K562 (cell line): ENCODE measurements around the gene TMOD3. TPM values are rescaled to one million over a fixed set of nuclear protein-coding genes. Genes with fewer than 3 reads are reported as not detected.

Experiments
- ATAC-seq: fragments of 200-7000 bp; cut with Tn5 transposase; 3 replicates; pipeline ENCODE4 v1.9.1; 2020; ENCODE audit warnings: moderate library complexity
- BruUV-seq: library from RNA; stranded (reverse); fragments of 400-500 nt; replicated peaks from 2 replicates; lab custom pipeline; 2021; lab: Mats Ljungman, UMichigan
- CTCF ChIA-PET: fragments of 300-600 bp; formaldehyde crosslinking; extraction: SDS; loops from one replicate; lab custom pipeline; 2021; ENCODE audit warnings: low intra/inter-chr PET ratio; lab: Yijun Ruan, JAX
- POLR2A ChIA-PET: fragments of 300-600, 350-650 bp; sonication (Branson Sonifier 250); formaldehyde crosslinking; extraction: SDS; loops from one replicate; lab custom pipeline; 2021; ENCODE audit warnings: antibody characterized with exemption, inconsistent platforms; lab: Yijun Ruan, JAX
- DNase-seq, 4 experiments: peaks; one replicate each; pipeline versions ENCODE4 v3.0.0 to v3.0.0-alpha.2; 2011 to 2018; ENCODE audit warnings: low spot score in 3 of 4, mixed read lengths in 3 of 4; ENCODE audit errors: extremely low read depth in 1 of 4
- FAIRE-seq: peaks from 2 replicates; lab custom pipeline; 2011; peaks lifted over from hg19 to GRCh38; lab: Jason Lieb, UNC
- H2AFZ ChIP-seq: 2 replicates; pipeline ENCODE4 v1.6.0; 2011; ENCODE audit warnings: low read depth, low read length, control low read depth, inconsistent platforms
- H3K27ac ChIP-seq: fragments of 200-600 bp; 3 replicates; pipeline ENCODE4 v1.8.0; 2011; ENCODE audit warnings: low read depth, mild to moderate bottlenecking, control low read depth, inconsistent platforms, low read length, moderate library complexity, mixed read lengths; ENCODE audit errors: extremely low read depth
- H3K27me3 ChIP-seq, 2 experiments: fragments of 300-600 bp in 1 of 2; 2 replicates in 1 of 2; 3 replicates in 1 of 2; pipeline versions ENCODE4 v1.6.0 to v1.8.0; 2011; ENCODE audit warnings: inconsistent platforms in 2 of 2, low read length in 2 of 2, mild to moderate bottlenecking in 1 of 2, mixed read lengths in 1 of 2, moderate library complexity in 1 of 2; ENCODE audit not compliant: control insufficient read depth in 2 of 2, insufficient read depth in 2 of 2
- H3K36me3 ChIP-seq: fragments of 300-600 bp; 3 replicates; pipeline ENCODE4 v1.8.0; 2011; ENCODE audit warnings: mild to moderate bottlenecking, low read length, inconsistent platforms; ENCODE audit not compliant: control insufficient read depth, insufficient read depth
- H3K4me1 ChIP-seq, 2 experiments: fragments of 200-600 bp in 1 of 2; replicated peaks in 1 of 2; 2 replicates in 1 of 2; 3 replicates in 1 of 2; pipeline versions ENCODE4 v1.5.1 to v1.8.0; 2011; ENCODE audit warnings: inconsistent platforms in 2 of 2, low read length in 2 of 2, mild to moderate bottlenecking in 1 of 2, mixed read lengths in 1 of 2, moderate library complexity in 1 of 2; ENCODE audit not compliant: control insufficient read depth in 2 of 2, insufficient read depth in 2 of 2
- H3K4me2 ChIP-seq: 2 replicates; pipeline ENCODE4 v1.6.1; 2011; ENCODE audit warnings: low read length, control low read depth, inconsistent platforms, mixed read lengths; ENCODE audit not compliant: insufficient read depth
- H3K4me3 ChIP-seq: fragments of 200-600 bp; sonication (generic), shearing (Covaris generic); 2 replicates; pipeline ENCODE4 v1.5.1; 2016; ENCODE audit warnings: control low read depth, inconsistent platforms
- H3K79me2 ChIP-seq: fragments of 200-600 bp; 3 replicates; pipeline ENCODE4 v1.8.0; 2011; ENCODE audit warnings: low read length, inconsistent platforms; ENCODE audit not compliant: control insufficient read depth, insufficient read depth
- H3K9ac ChIP-seq, 2 experiments: 2 replicates each; pipeline versions ENCODE4 v1.6.0 to v1.6.1; 2011; ENCODE audit warnings: low read depth in 2 of 2, low read length in 2 of 2, control low read depth in 1 of 2, inconsistent platforms in 1 of 2, mild to moderate bottlenecking in 1 of 2, mixed read lengths in 1 of 2; ENCODE audit not compliant: insufficient read depth in 1 of 2
- H3K9me1 ChIP-seq: one replicate; pipeline ENCODE4 v1.6.0; 2011; ENCODE audit warnings: inconsistent platforms, mild to moderate bottlenecking, low read length, moderate library complexity; ENCODE audit not compliant: control insufficient read depth, insufficient read depth
- H3K9me3 ChIP-seq: replicated peaks from 2 replicates; pipeline ENCODE4 v1.5.1; 2011; ENCODE audit warnings: low read depth, low read length, inconsistent platforms; ENCODE audit not compliant: control insufficient read depth, insufficient read depth
- H4K20me1 ChIP-seq: replicated peaks from 2 replicates; pipeline ENCODE4 v1.6.1; 2011; ENCODE audit warnings: low read length, inconsistent platforms, mixed read lengths; ENCODE audit not compliant: control insufficient read depth, insufficient read depth
- CHD1 ChIP-seq: fragments of 200-600 bp; sonication (generic); IDR thresholded peaks from one replicate; pipeline ENCODE4 v1.6.1; 2012; ENCODE audit warnings: mild to moderate bottlenecking, moderate library complexity, low read length, inconsistent platforms
- ETV6 ChIP-seq, 3 experiments: fragments of 150-350 bp in 1 of 3; sonication (generic) in 1 of 3; formaldehyde crosslinking in 1 of 3; IDR thresholded peaks; 2 replicates each; pipeline versions ENCODE4 v1.6.1 to v1.8.0; 2014 to 2022; ENCODE audit warnings: borderline replicate concordance in 2 of 3, low read depth in 2 of 3, antibody characterized with exemption in 1 of 3, low read length in 1 of 3, mild to moderate bottlenecking in 1 of 3, missing genetic modification reagents in 1 of 3
- FOXP1 ChIP-seq: sonication (generic); formaldehyde crosslinking; IDR thresholded peaks from 2 replicates; pipeline ENCODE4 v1.8.0; 2022; ENCODE audit warnings: mild to moderate bottlenecking, missing genetic modification reagents
- NR3C1 ChIP-seq: sonication (generic); formaldehyde crosslinking; IDR thresholded peaks from 2 replicates; pipeline ENCODE4 v1.8.1; 2022; ENCODE audit warnings: missing genetic modification reagents
- PML ChIP-seq: IDR thresholded peaks from 2 replicates; pipeline ENCODE4 v1.6.1; 2012; ENCODE audit warnings: low read length, inconsistent platforms
- PRPF4 ChIP-seq: fragments of 200-400 bp; formaldehyde crosslinking; IDR thresholded peaks from one replicate; pipeline ENCODE4 v1.6.1; 2017; ENCODE audit warnings: low read length, low read depth, mild to moderate bottlenecking; ENCODE audit not compliant: insufficient read depth, poor library complexity, severe bottlenecking
- RAD51 ChIP-seq: fragments of 450-650 bp; IDR thresholded peaks from 2 replicates; pipeline ENCODE4 v1.7.1; 2016; ENCODE audit warnings: low read depth, mild to moderate bottlenecking, borderline replicate concordance
- RUNX1 ChIP-seq: sonication (generic); IDR thresholded peaks from 2 replicates; pipeline ENCODE4 v1.6.1; 2016; ENCODE audit warnings: antibody characterized with exemption, low read depth
- SLC30A9 ChIP-seq: fragments of 250-450 bp; sonication (Bioruptor Pico); IDR thresholded peaks from 2 replicates; pipeline ENCODE4 v1.8.0; 2022; ENCODE audit warnings: mild to moderate bottlenecking, moderate library complexity
- SPI1 ChIP-seq: IDR thresholded peaks from 2 replicates; pipeline ENCODE4 v1.6.1; 2011; ENCODE audit warnings: low read depth, low read length, control low read depth, borderline replicate concordance
- SREBF2 ChIP-seq: sonication (generic); formaldehyde crosslinking; IDR thresholded peaks from 2 replicates; pipeline ENCODE4 v1.4.0; 2020; ENCODE audit warnings: mild to moderate bottlenecking, missing genetic modification reagents
- SRSF9 ChIP-seq: fragments of 200-400 bp; formaldehyde crosslinking; IDR thresholded peaks from 2 replicates; pipeline ENCODE4 v1.6.1; 2017; ENCODE audit warnings: low read depth, low read length, borderline replicate concordance
- ZNF239 ChIP-seq: fragments of 250-450 bp; sonication (Bioruptor Pico); IDR thresholded peaks from 2 replicates; pipeline ENCODE4 v1.4.0; 2020; ENCODE audit warnings: mild to moderate bottlenecking
- WGBS: fragments of 100-300 bp; shearing (Covaris generic); methylation state at CpG from one replicate; pipeline ENCODE4 v1.1.6; 2016; ENCODE audit warnings: low coverage, mixed read lengths; ENCODE audit not compliant: insufficient coverage; ENCODE audit errors: missing lambda C conversion rate; 5-methylcytosine and 5-hydroxymethylcytosine counted together
- in situ Hi-C: fragments of 300-500 bp; cut with MboI; formaldehyde crosslinking; loops from 4 replicates; pipeline ENCODE4 v1.15.0; 2018; ENCODE audit warnings: inconsistent platforms, mixed read lengths
- intact Hi-C: fragments of 100-400 bp; cut with micrococcal nuclease; formaldehyde crosslinking; loops from 2 replicates; pipeline ENCODE4 v1.14.2; 2022
- polyA plus RNA-seq, 8 experiments: library from polyadenylated mRNA; depleted of rRNA in 4 of 8; stranded (reverse) in 5 of 8; unstranded in 3 of 8; fragments of >200 nt; fragmentation: Nextera tagmentation in 2 of 8; fragmentation: Illumina TruSeq in 1 of 8; extraction: Ambion mirVana in 2 of 8; extraction: Trizol in 1 of 8; gene quantifications; 2 replicates each; pipeline versions ENCODE4 v1.2.1 to v1.2.3, GENCODE V29; 2011 to 2014; ENCODE audit warnings: inconsistent platforms in 1 of 8, missing spikeins in 1 of 8
- total RNA-seq, 7 experiments: library from RNA; depleted of rRNA in 6 of 7; stranded (reverse); fragments of >200 nt in 6 of 7; fragmentation: Illumina TruSeq in 2 of 7; extraction: Trizol in 2 of 7; gene quantifications; 2 replicates each; pipeline versions ENCODE4 v1.2.1 to v1.2.3, GENCODE V29; 2011 to 2021; ENCODE audit warnings: low replicate concordance in 1 of 7
- TF ChIP-seq, protein P1 (sequence below): sonication (generic); formaldehyde crosslinking; IDR thresholded peaks from 2 replicates; pipeline ENCODE4 v1.8.0; 2023; ENCODE audit warnings: missing genetic modification reagents, mild to moderate bottlenecking, borderline replicate concordance
- TF ChIP-seq, protein P2 (sequence below): fragments of 450-650 bp; formaldehyde crosslinking; IDR thresholded peaks from 2 replicates; pipeline ENCODE4 v1.4.0; 2020; ENCODE audit warnings: mild to moderate bottlenecking

Gene TMOD3
- total and polyA plus RNA-seq, 9 of the 15 experiments (the other 6 are each of a cell fraction or from before 2014, with no cell fraction given), result 6.8 to 45.0 (median 30.9) TPM

DNA sequence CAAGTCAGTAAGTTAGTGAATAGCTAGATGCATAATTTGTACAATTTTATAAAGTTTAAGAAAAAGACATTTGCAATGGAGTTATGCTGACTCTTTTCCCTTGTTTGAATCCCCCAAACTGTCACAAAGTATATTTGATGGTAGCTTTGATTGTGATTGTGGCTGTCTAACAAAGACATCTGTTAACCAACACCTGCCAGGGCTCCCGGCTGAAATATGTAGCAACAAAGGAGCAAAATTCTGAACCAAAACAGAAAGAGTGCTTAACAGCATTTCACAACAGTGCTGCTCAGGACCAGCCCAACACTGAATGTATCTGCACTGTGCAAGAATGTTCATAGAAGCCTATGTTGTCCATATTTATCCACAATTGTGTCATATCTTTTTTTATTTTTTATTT is 102.7 kb downstream of the TMOD3 start (continued):
- TF ChIP-seq, protein P1, sequence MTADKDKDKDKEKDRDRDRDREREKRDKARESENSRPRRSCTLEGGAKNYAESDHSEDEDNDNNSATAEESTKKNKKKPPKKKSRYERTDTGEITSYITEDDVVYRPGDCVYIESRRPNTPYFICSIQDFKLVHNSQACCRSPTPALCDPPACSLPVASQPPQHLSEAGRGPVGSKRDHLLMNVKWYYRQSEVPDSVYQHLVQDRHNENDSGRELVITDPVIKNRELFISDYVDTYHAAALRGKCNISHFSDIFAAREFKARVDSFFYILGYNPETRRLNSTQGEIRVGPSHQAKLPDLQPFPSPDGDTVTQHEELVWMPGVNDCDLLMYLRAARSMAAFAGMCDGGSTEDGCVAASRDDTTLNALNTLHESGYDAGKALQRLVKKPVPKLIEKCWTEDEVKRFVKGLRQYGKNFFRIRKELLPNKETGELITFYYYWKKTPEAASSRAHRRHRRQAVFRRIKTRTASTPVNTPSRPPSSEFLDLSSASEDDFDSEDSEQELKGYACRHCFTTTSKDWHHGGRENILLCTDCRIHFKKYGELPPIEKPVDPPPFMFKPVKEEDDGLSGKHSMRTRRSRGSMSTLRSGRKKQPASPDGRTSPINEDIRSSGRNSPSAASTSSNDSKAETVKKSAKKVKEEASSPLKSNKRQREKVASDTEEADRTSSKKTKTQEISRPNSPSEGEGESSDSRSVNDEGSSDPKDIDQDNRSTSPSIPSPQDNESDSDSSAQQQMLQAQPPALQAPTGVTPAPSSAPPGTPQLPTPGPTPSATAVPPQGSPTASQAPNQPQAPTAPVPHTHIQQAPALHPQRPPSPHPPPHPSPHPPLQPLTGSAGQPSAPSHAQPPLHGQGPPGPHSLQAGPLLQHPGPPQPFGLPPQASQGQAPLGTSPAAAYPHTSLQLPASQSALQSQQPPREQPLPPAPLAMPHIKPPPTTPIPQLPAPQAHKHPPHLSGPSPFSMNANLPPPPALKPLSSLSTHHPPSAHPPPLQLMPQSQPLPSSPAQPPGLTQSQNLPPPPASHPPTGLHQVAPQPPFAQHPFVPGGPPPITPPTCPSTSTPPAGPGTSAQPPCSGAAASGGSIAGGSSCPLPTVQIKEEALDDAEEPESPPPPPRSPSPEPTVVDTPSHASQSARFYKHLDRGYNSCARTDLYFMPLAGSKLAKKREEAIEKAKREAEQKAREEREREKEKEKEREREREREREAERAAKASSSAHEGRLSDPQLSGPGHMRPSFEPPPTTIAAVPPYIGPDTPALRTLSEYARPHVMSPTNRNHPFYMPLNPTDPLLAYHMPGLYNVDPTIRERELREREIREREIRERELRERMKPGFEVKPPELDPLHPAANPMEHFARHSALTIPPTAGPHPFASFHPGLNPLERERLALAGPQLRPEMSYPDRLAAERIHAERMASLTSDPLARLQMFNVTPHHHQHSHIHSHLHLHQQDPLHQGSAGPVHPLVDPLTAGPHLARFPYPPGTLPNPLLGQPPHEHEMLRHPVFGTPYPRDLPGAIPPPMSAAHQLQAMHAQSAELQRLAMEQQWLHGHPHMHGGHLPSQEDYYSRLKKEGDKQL, result no peak
- TF ChIP-seq SRSF9 (no peak), RUNX1 (no peak)

DNA sequence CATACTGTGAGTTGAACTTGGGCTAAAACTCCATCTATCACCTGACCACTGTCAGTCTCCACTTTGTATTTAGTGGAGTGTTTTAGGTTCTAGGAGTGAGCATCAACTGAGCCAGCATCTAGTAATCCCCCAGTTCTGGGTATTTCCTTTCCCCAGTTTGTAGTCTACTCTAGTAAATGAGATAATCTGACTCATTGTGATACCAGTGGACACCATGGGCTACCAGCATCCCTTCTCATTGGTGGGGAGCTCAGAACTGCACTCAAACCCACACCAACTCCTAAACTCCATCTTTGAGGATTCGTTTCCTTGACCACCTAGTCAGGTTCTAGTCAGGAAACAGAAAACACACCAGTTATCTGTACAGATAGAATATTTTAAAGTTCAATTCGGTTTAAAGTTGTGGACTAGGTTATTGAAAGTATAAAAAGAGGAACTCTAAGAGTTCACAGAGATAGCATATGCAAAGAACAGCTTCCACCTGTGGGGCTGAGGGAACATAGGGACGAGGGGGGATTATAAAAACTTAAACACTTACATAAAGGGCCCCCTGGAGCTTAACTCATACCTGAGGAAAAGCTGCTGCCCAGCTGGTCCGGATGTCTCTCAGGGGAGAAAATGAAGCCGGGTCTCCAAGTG is 106.1 kb downstream of the TMOD3 start:
- Histone ChIP-seq H3K36me3 (peaks cover 39% of the 10 kb centered on the region; the same call in 1 of the 3 replicates), H3K79me2 (no peaks in the 10 kb centered on the region), H3K27ac (no peak overlapping the region), H3K9me1 (no peaks in the 10 kb centered on the region), H2AFZ (no peak overlapping the region), H3K9me3 (no peaks in the 10 kb centered on the region), H3K4me2 (no peak overlapping the region), H3K4me1 (no peaks in the 10 kb centered on the region), H3K9ac (no peak overlapping the region), H4K20me1 (no peaks in the 10 kb centered on the region), H3K4me3 (no peak overlapping the region), H3K27me3 (no peaks in the 10 kb centered on the region)
- BruUV-seq, result no TSS peak
- FAIRE-seq (peak; percentile 26), DNase-seq (no peak), ATAC-seq (no peak)
- whole genome bisulfite sequencing, result 66% methylated on average over 5 of the region's 5 CpGs
- ChIA-PET POLR2A (interaction anchor here (0.6 to 1.8 kb wide), 3 partner anchors 11 to 143 kb away, joined by 3 to 6 read pairs (median 3); no protein-coding TSS in a partner anchor), CTCF (no interaction called here)
- intact Hi-C loops, result no loop called here
- in situ Hi-C loops, result no loop called here
- TF ChIP-seq FOXP1 (CRISPR knock-in tag) (no peak), SREBF2 (CRISPR knock-in tag) (no peak), ZNF239 (CRISPR knock-in tag) (no peak), PML (no peak), CHD1 (no peak), NR3C1 (CRISPR knock-in tag) (no peak), SPI1 (0 out of 2 replicates have a peak, but pooled peaks have one; percentile 54), SLC30A9 (no peak), RAD51 (no peak), PRPF4 (no peak), ETV6 (IDR thresholded peaks at IDR 0.05; ENCODE audit: borderline replicate concordance in 1 of 2, low read depth in 2 of 2, low read length in 1 of 2) (no peak), ETV6 (CRISPR knock-in tag; IDR thresholded peaks at IDR 0.05; ENCODE audit: borderline replicate concordance) (no peak)
- TF ChIP-seq, protein P2, sequence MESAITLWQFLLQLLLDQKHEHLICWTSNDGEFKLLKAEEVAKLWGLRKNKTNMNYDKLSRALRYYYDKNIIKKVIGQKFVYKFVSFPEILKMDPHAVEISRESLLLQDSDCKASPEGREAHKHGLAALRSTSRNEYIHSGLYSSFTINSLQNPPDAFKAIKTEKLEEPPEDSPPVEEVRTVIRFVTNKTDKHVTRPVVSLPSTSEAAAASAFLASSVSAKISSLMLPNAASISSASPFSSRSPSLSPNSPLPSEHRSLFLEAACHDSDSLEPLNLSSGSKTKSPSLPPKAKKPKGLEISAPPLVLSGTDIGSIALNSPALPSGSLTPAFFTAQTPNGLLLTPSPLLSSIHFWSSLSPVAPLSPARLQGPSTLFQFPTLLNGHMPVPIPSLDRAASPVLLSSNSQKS (CRISPR knock-in tag), result no peak
